ENCODE measurements around the gene ABRACL.

GRCh38 chr6:139016337-139017213, 12.0 kb upstream of the ABRACL start:
- TF ChIP-seq, protein P1, sequence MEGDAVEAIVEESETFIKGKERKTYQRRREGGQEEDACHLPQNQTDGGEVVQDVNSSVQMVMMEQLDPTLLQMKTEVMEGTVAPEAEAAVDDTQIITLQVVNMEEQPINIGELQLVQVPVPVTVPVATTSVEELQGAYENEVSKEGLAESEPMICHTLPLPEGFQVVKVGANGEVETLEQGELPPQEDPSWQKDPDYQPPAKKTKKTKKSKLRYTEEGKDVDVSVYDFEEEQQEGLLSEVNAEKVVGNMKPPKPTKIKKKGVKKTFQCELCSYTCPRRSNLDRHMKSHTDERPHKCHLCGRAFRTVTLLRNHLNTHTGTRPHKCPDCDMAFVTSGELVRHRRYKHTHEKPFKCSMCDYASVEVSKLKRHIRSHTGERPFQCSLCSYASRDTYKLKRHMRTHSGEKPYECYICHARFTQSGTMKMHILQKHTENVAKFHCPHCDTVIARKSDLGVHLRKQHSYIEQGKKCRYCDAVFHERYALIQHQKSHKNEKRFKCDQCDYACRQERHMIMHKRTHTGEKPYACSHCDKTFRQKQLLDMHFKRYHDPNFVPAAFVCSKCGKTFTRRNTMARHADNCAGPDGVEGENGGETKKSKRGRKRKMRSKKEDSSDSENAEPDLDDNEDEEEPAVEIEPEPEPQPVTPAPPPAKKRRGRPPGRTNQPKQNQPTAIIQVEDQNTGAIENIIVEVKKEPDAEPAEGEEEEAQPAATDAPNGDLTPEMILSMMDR (IDR thresholded peaks at IDR 0.05): no peak
- no peak for TF ChIP-seq EP300 (IDR thresholded peaks at IDR 0.05)
- TF ChIP-seq POLR2A (IDR thresholded peaks at IDR 0.05): no peak

All from ovary (tissue), 3 donors.